HG03565 (cell line): ENCODE data around the gene OPN1LW.
"Not testable (repeated sequence)": the region's sequence is repeated elsewhere in the genome, so short reads cannot be mapped to it uniquely, and the experiment has no call there.

Source experiments
- ATAC-seq: cut with Tn5 transposase; IDR thresholded peaks from one replicate; pipeline ENCODE4 v1.9.1; 2021; ENCODE audit warnings: mild to moderate bottlenecking, moderate library complexity; ENCODE audit not compliant: unreplicated experiment

OPN1LW gene

DNA sequence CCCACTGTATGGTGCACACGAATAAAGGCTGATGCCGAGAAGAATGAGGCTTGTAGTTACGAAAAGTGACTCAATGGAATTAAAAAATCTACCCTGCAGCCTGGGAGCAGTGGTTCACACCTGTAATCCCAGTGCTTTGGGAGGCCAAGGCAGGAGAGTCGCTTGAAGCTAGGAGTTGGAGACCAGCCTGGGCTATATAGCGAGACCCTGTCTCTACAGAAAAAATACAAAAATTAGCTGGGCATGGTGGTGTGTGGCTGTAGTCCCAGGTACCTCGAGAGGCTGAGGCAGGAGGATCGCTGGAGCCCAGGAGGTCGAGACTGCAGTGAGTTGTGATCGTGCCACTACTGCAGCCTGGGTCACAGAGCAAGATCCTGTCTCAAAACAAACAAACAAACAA is 11.7 kb upstream of the OPN1LW start:
- no peak for ATAC-seq

DNA sequence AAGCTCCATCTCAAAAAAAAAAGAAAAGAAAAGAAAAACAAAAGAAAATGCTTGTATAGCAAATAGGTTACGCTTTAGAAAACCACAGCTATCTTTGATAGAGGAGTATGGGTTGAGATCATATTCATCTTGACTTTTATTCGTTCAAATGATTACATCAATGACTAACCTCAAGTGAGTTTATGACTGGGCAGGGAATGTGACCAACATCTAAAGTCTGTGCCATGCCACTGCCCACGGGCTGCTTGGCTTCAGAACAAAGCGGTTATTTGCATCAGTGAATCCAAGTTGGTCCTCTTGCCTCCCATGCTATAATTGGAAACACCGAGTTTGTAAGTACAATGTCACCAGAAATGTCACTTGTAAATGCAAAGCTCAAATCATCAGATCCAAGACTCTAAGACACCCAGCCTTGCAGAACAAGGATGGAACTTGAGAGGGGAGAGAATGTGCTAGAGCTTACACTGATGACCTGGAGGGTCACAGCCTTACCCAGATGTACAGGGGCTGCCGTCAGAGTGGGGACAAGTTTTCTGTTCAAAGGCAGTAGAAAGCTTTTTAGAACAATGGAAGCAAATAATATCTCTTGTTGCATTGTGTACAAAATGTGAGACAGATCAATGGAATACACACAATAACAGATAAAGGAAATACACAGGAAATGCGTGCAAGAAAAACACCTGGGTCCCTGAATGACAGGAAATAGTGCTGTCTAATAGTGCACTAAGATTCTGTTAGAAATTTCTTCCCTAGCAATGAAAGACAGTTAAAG is 8.4 kb upstream of the OPN1LW start:
- ATAC-seq: no peak

DNA sequence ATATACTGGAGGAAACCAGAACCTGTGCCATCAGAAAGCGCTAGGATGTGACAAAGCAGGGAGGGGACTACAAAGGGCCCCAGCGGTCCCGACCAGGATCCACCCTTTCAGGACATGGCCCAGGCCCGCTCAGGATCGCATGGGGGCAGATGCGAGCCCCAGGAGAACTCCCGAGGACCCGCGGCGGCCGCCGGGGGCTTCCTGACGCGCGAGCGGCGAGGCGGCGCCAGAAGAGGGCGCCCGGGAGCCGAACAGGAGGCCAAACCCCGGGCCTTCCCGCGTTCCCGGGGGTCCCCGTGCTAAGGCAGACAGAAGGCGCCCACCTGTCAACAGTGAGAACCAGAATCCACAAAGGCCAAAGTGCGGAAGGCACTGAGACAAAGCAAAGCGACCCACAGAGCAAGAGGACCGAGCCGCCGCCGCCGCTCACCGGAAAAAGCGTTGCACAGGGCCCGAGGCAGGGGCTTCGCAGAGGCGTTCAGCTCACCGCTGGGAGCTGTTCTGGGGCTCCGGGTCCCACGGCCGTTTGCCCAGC is 7.3 kb upstream of the OPN1LW start:
- ATAC-seq: no peak

DNA sequence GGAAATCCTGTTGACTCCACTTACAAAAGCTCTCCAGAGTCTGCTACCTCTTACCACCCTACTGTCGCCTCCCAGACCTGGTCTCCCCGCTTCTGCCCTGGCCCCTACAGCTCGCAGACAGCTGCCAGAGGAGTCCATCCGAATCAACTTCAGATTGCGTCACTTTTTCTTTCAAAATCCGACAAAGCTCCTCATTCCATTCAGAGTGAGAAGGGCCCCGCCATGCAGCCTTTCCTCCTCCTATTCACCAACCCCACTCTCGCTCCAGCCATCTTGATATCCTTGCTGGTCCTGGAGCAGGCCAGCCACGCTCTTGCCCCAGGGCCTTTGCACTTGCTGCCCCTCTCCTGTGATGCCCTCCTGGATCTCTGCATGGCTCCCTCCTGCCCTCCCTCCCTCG is 5.2 kb upstream of the OPN1LW start:
- ATAC-seq: no peak

DNA sequence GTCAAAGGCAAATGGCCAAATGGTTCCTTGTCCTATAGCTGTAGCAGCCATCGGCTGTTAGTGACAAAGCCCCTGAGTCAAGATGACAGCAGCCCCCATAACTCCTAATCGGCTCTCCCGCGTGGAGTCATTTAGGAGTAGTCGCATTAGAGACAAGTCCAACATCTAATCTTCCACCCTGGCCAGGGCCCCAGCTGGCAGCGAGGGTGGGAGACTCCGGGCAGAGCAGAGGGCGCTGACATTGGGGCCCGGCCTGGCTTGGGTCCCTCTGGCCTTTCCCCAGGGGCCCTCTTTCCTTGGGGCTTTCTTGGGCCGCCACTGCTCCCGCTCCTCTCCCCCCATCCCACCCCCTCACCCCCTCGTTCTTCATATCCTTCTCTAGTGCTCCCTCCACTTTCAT is 3.8 kb upstream of the OPN1LW start:
- no peak for ATAC-seq

DNA sequence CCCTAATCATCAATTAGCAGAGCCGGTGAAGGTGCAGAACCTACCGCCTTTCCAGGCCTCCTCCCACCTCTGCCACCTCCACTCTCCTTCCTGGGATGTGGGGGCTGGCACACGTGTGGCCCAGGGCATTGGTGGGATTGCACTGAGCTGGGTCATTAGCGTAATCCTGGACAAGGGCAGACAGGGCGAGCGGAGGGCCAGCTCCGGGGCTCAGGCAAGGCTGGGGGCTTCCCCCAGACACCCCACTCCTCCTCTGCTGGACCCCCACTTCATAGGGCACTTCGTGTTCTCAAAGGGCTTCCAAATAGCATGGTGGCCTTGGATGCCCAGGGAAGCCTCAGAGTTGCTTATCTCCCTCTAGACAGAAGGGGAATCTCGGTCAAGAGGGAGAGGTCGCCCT is 3.3 kb upstream of the OPN1LW start:
- ATAC-seq: no peak

DNA sequence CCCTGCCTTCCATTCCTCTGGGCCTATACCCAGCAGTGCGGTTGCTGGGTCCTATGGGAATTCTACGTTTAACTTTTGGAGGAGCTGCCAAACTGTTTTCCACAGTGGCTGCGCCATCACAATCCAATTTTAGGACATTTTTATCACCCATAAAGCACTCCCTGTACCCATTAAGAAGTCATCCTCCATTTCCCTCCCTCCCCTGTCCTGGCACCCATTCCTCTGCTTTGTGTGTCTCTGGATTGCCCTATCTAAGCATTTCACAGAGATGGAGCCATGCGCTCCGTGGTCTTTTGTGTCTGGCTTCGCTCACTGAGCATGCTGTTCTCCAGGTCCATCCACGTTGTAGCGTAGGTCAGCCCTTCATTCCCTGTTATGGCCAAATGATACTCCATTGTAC is 1.7 kb upstream of the OPN1LW start:
- ATAC-seq: no peak

DNA sequence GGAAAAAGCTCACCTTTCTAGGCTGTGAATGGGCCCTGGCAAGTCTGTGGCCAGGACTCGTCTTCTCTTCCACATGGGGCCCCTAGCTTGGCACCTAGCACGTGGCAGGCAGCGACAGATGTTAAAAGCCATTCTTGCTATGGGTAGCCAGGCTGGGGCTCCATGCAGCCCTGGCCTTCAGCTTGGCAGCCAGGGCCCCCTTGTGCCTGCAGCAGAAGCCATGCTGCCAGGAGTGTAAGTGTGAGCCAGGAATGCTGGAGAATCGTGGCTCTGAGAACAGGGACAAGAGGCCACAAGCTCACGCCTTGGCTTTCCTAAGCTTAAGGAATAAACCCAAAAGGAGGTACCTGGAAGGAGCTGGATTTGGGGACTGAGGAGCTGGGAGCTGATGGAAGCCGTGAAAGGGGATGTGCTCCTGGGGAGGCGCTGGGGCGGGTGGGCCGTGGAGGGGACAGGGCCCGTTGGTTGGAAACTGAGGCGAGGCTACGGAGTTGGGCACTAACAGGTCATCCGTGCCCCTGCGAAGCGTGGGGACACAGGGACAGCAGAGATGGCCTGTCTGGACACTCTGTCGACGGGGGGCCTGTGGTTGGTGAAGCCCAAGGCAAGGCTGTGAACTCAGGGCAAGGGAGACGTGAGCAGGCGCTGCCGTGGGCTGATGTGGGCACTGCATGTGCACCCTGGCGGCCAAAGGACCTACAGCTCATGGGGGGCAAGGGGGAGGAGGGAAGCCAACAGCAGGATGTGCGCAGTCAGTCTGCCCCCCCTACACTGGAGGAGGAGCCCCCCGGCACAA is 895 bp upstream of the OPN1LW start:
- ATAC-seq: no peak

DNA sequence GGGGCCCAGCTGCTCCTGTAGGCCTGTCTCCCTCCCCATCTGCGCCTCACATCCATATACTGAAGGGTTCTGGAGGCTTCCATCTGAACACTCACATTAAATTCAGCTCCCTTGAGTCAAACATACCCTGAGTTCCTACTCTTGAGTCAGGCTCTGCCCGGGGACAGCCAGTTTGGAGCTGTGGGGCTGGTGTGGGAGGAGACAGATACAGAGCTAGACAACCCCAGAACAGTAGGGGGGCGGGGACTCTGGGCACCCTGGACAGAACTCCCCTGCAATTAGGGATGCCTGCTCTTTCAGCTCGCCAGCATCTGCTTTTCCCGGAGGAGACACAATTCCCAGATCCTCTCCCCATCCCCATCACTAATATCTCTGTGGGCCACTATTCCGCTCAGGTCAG is 7.0 kb downstream of the OPN1LW start:
- not testable (repeated sequence) for ATAC-seq

DNA sequence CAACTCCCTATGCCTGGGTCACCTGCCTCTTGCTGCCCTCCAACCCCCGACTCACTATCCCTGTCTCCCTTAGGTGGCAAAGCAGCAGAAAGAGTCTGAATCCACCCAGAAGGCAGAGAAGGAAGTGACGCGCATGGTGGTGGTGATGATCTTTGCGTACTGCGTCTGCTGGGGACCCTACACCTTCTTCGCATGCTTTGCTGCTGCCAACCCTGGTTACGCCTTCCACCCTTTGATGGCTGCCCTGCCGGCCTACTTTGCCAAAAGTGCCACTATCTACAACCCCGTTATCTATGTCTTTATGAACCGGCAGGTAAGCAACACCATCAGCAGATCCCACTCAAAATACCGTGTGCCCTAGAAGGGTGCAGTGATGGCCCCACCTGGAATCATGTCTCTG is 12.2 kb downstream of the OPN1LW start:
- ATAC-seq: not testable (repeated sequence)

DNA sequence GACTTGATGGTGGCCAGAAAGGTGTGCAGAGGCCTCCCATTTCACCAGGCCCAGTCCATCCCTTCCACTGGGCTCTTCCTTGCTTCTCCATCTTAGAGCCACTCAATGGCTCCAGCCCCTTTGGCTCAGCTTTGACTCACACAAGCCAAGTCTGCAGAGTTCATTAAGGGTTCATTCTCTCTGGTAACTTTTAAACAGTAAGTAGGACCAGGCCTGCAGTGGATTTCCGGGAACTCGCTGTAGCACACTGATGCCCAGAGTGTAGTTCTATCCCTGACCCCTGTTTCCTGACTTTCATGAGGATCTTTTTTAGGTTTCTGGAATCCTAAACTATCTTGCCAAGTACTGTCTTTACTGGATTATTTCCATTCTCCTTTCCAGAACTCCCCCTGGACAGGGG is 13.2 kb downstream of the OPN1LW start:
- not testable (repeated sequence) for ATAC-seq

DNA sequence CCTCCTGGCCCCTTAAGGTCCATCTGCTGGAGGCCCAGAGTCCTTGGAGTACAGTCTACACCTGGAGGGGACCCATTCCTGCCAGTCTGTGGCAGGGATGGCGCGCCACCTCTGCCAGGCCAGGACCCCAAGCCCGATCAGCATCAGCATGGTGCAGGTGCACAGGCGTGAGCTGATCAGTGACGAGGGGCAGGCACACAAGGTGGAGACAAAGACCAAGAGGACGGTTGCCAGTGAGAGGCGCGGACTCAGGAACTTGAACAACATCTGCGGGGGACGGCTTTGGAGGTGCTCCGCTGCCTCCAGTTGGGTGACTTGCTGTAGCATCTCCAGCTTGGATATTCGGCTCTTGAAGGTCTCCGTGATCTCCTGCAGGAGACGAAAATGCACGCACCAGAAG is 15.3 kb downstream of the OPN1LW start:
- ATAC-seq: not testable (repeated sequence)

DNA sequence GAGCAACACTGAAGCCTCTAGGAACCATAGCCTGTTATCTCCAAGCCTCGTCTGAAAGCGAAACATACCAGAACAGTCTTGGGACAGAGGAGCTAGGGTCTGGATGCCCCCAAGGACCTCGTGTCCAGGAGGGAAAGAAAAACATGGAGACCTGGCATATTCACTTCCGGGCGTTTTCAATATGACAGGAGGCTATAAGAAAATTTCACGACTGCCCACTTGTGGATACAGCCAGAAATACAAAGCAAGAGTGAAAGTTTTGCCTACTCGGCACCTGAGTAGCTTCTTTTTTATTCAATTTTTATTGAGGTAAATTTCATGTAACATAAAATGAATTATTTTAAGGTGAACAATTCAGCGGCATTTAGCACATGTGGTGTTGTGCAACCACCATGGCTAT is 20.9 kb downstream of the OPN1LW start:
- not testable (repeated sequence) for ATAC-seq

DNA sequence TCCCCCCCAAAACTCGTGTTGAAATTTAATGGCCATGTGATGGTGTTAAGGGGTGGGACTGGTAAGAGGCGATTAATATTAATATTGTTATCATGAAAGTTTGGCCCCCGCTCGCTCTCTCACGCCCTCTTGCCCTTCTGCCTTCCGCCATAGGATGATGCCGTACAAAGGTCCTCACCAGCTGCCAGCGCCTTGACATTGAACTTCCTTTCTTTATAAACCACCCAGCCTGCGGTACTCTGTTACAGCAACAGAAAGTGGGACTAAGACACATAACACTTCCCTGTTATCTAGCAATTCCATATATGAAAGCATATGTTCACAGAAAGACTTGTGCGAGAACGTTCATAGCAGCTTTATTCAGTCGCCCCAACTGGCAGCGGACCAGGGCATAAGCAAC is 24.3 kb downstream of the OPN1LW start:
- not testable (repeated sequence) for ATAC-seq

DNA sequence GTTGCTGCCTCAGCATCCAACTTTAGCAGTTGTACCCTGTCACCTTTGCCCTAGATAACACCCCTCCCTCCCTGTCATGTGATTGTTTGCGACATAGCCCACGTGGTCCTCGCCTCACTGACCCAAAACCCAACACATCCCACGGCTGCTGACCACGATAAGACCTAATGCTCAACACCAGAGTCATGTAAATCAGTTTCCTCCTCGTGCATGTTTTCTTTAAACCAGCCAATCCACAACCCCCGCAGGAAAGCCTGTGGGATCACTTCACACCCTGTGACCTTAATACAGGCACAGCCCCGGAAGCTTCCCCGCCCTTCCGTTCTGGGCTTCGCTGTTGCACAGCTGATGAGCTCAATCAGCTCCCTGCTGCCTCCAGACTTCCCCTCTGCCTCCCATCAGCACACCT is 28.5 kb downstream of the OPN1LW start:
- ATAC-seq: not testable (repeated sequence)

DNA sequence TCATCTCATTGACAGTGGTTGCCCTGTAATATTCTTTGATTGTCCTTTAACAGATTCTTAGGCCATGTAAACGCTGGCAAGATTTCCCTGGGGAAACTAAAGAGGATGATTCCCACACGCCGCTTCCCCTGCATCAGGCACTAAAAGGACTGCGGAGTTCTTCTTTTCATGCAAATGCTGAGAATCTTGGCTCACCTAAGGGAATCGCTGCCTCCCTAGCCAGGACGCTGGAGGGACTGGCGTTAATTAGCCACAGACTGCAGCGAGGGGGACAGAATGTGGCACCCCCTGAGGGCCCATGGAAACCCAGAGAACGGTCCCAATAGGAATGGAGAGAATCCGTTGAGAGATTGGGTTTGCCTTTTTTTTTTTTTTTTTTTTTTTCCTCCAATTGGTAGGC is 30.3 kb downstream of the OPN1LW start:
- ATAC-seq: not testable (repeated sequence)

DNA sequence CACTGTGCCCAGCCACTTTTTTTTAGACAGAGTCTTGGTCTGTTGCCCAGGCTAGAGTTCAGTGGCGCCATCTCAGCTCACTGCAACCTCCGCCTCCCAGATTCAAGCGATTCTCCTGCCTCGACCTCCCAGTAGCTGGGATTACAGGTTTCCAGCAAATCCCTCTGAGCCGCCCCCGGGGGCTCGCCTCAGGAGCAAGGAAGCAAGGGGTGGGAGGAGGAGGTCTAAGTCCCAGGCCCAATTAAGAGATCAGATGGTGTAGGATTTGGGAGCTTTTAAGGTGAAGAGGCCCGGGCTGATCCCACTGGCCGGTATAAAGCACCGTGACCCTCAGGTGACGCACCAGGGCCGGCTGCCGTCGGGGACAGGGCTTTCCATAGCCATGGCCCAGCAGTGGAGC is 38.3 kb downstream of the OPN1LW start, which contains the start of gene OPN1MW:
OPN1MW (plus strand) TSS at position 301 of the 400 bp plus-strand sequence; CDS start at position 383, 82 bp downstream.
- ATAC-seq: not testable (repeated sequence)

DNA sequence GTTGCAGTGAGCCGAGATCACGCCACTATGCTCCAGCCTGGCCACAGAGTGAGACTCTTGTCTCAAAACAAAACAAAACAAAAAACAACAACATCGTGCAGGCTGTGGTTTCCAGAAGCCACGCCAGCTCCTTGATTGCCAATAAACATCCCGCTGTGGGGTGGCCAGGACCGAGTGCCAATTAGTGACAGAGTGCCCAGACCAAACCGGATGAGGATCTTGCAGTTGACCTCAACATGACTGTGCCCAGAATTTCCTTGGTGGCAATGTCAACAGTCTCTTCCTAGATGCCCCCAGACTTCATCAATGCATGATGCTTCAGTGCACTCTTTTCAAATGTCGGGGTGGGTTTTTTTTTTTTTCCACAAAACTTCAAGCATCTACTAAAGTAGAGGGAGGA is 39.8 kb downstream of the OPN1LW start:
- not testable (repeated sequence) for ATAC-seq

DNA sequence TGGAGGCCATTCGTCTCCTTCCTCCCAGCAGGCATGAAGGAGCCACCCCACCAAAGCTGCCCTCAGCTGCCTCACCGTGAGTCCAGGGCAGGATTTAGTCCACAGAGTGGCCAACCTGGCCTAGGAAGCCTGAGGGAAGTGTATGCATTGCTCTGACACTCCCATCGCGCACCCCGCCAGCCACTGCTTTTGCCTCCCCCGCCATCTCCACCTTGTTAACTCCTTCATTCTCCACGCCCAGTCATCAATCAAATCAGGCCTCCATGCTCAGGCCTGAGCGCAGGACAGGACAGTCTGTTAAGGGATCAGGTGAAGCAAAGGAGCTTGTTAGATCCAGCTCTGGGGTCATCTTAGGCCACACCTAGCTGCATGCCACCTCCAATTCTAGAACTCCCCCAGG is 48.8 kb downstream of the OPN1LW start:
- ATAC-seq: not testable (repeated sequence)

DNA sequence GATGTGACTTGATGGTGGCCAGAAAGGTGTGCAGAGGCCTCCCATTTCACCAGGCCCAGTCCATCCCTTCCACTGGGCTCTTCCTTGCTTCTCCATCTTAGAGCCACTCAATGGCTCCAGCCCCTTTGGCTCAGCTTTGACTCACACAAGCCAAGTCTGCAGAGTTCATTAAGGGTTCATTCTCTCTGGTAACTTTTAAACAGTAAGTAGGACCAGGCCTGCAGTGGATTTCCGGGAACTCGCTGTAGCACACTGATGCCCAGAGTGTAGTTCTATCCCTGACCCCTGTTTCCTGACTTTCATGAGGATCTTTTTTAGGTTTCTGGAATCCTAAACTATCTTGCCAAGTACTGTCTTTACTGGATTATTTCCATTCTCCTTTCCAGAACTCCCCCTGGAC is 50.3 kb downstream of the OPN1LW start:
- ATAC-seq: not testable (repeated sequence)

DNA sequence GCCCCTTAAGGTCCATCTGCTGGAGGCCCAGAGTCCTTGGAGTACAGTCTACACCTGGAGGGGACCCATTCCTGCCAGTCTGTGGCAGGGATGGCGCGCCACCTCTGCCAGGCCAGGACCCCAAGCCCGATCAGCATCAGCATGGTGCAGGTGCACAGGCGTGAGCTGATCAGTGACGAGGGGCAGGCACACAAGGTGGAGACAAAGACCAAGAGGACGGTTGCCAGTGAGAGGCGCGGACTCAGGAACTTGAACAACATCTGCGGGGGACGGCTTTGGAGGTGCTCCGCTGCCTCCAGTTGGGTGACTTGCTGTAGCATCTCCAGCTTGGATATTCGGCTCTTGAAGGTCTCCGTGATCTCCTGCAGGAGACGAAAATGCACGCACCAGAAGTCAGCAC is 52.4 kb downstream of the OPN1LW start:
- not testable (repeated sequence) for ATAC-seq
